Loucy (cell line): ENCODE data around the gene C8B.

Experiments
- H2AFZ ChIP-seq: fragments of 200-600 bp; sonication (generic); 2 replicates; pipeline ENCODE4 v1.6.0; 2016; ENCODE audit warnings: antibody characterized with exemption, mild to moderate bottlenecking, low read length, moderate library complexity
- H3F3A ChIP-seq: fragments of 200-600 bp; 2 replicates; pipeline ENCODE4 v1.6.0; 2016; ENCODE audit warnings: antibody characterized with exemption, low read depth, mild to moderate bottlenecking
- H3K27me3 ChIP-seq: fragments of 200-600 bp; sonication (generic); 2 replicates; pipeline ENCODE4 v1.6.1; 2014; ENCODE audit warnings: low read length, mild to moderate bottlenecking; ENCODE audit not compliant: insufficient read depth, poor library complexity, severe bottlenecking
- H3K36me3 ChIP-seq: fragments of 200-600 bp; sonication (generic); 2 replicates; pipeline ENCODE4 v1.6.1; 2016; ENCODE audit warnings: low read length; ENCODE audit not compliant: insufficient read depth
- H3K4me1 ChIP-seq: fragments of 200-600 bp; sonication (generic); 2 replicates; pipeline ENCODE4 v1.5.1; 2014; ENCODE audit warnings: low read length, mild to moderate bottlenecking; ENCODE audit not compliant: insufficient read depth, poor library complexity, severe bottlenecking
- H3K4me2 ChIP-seq: fragments of 200-600 bp; sonication (generic); 2 replicates; pipeline ENCODE4 v1.6.0; 2014; ENCODE audit warnings: antibody characterized with exemption, low read length, low read depth, mild to moderate bottlenecking; ENCODE audit not compliant: poor library complexity, severe bottlenecking
- H3K4me3 ChIP-seq: fragments of 200-600 bp; sonication (generic); 2 replicates; pipeline ENCODE4 v1.5.1; 2014; ENCODE audit warnings: low read length, mild to moderate bottlenecking, mixed read lengths; ENCODE audit not compliant: poor library complexity, severe bottlenecking
- H3K79me2 ChIP-seq: fragments of 200-600 bp; sonication (generic); 2 replicates; pipeline ENCODE4 v1.6.1; 2014; ENCODE audit warnings: low read length; ENCODE audit not compliant: insufficient read depth
- H3K9ac ChIP-seq: fragments of 200-600 bp; sonication (generic); 2 replicates; pipeline ENCODE4 v1.6.0; 2014; ENCODE audit warnings: mild to moderate bottlenecking, low read depth, low read length, moderate library complexity; ENCODE audit not compliant: poor library complexity, severe bottlenecking
- H3K9me2 ChIP-seq: fragments of 200-600 bp; sonication (generic); replicated peaks from 2 replicates; pipeline ENCODE4 v1.6.1; 2016; ENCODE audit warnings: low read depth, low read length, mixed read lengths
- H3K9me3 ChIP-seq: fragments of 200-600 bp; sonication (generic); 2 replicates; pipeline ENCODE4 v1.6.1; 2014; ENCODE audit warnings: mild to moderate bottlenecking, antibody characterized with exemption, low read length, low read depth; ENCODE audit not compliant: insufficient read depth
- H4K20me1 ChIP-seq: fragments of 200-600 bp; sonication (generic); 2 replicates; pipeline ENCODE4 v1.6.0; 2014; ENCODE audit warnings: antibody characterized with exemption, low read length, mild to moderate bottlenecking; ENCODE audit not compliant: insufficient read depth, poor library complexity, severe bottlenecking
- EZH2phosphoT487 ChIP-seq: fragments of 200-600 bp; IDR thresholded peaks from 2 replicates; pipeline ENCODE4 v1.6.1; 2018; ENCODE audit warnings: antibody characterized with exemption, mild to moderate bottlenecking, moderate library complexity, borderline replicate concordance
- TF ChIP-seq, protein P1 (sequence below): fragments of 200-600 bp; sonication (generic); conservative IDR thresholded peaks from 2 replicates; pipeline ENCODE4 v1.5.1; 2014; ENCODE audit warnings: mild to moderate bottlenecking, antibody characterized with exemption, low read length

Gene C8B

GRCh38 chr1:56964349-56965017 lies 1.3 kb downstream of the C8B start:
- TF ChIP-seq, protein P1, sequence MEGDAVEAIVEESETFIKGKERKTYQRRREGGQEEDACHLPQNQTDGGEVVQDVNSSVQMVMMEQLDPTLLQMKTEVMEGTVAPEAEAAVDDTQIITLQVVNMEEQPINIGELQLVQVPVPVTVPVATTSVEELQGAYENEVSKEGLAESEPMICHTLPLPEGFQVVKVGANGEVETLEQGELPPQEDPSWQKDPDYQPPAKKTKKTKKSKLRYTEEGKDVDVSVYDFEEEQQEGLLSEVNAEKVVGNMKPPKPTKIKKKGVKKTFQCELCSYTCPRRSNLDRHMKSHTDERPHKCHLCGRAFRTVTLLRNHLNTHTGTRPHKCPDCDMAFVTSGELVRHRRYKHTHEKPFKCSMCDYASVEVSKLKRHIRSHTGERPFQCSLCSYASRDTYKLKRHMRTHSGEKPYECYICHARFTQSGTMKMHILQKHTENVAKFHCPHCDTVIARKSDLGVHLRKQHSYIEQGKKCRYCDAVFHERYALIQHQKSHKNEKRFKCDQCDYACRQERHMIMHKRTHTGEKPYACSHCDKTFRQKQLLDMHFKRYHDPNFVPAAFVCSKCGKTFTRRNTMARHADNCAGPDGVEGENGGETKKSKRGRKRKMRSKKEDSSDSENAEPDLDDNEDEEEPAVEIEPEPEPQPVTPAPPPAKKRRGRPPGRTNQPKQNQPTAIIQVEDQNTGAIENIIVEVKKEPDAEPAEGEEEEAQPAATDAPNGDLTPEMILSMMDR, result no peak
- TF ChIP-seq EZH2phosphoT487, result no peak
- Histone ChIP-seq H3K9ac (no peak overlapping the region), H3K9me3 (no peaks in the 10 kb centered on the region), H3K4me2 (no peak overlapping the region), H4K20me1 (no peaks in the 10 kb centered on the region), H3K36me3 (no peaks in the 10 kb centered on the region), H3K9me2 (no peaks in the 10 kb centered on the region), H3F3A (no peaks in the 10 kb centered on the region), H3K27me3 (no peaks in the 10 kb centered on the region), H3K79me2 (no peaks in the 10 kb centered on the region), H3K4me1 (no peaks in the 10 kb centered on the region), H3K4me3 (no peak overlapping the region), H2AFZ (no peak overlapping the region)

DNA sequence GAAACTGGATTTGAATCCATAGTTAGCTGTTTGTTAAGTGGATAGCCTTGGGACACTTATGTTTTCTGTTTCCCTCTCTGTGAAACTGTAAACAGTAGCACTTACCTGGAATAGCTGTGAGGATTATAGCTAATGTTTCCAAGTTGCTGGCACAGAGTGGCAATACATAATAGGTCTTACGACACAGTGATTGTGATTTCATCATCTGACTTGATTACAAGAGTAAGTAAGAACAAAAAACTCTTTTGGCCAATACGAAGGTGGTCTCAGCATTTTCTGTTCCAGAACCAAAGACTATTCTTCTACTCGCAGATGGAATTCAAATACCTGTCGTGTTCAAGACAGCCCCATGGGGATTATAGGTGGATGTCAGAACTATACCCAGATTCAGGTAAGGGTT lies 2.1 kb downstream of the C8B start:
- H3K9me3 ChIP-seq, result no peaks in the 10 kb centered on the region
- TF ChIP-seq EZH2phosphoT487, result no peak
- TF ChIP-seq, protein P1, result no peak
- H3K27me3 ChIP-seq, result no peaks in the 10 kb centered on the region
- H3K4me1 ChIP-seq, result no peaks in the 10 kb centered on the region
- no peaks in the 10 kb centered on the region for H4K20me1 ChIP-seq
- H3K4me2 ChIP-seq, result no peak overlapping the region
- no peaks in the 10 kb centered on the region for H3K79me2 ChIP-seq
- H3K9me2 ChIP-seq, result no peaks in the 10 kb centered on the region
- no peak overlapping the region for H2AFZ ChIP-seq
- H3K9ac ChIP-seq, result no peak overlapping the region
- H3K36me3 ChIP-seq, result no peaks in the 10 kb centered on the region
- H3K4me3 ChIP-seq, result no peak overlapping the region
- H3F3A ChIP-seq, result no peaks in the 10 kb centered on the region

GRCh38 chr1:56961426-56961825 lies 4.4 kb downstream of the C8B start:
- Histone ChIP-seq H3K4me3 (no peak overlapping the region), H3K36me3 (no peaks in the 10 kb centered on the region), H3K9ac (no peak overlapping the region), H3K4me2 (no peak overlapping the region), H3K27me3 (no peaks in the 10 kb centered on the region), H2AFZ (no peak overlapping the region), H3K9me2 (no peaks in the 10 kb centered on the region), H3K79me2 (no peaks in the 10 kb centered on the region), H3K9me3 (no peaks in the 10 kb centered on the region), H4K20me1 (no peaks in the 10 kb centered on the region), H3F3A (no peaks in the 10 kb centered on the region), H3K4me1 (no peaks in the 10 kb centered on the region)
- TF ChIP-seq, protein P1, result no peak
- TF ChIP-seq EZH2phosphoT487, result no peak
